BLaER1 treated with 17β-estradiol and CSF1 and Interleukin-3, amounts not matched to agents 10 nM and 100 nM (cell line): Measurements from ENCODE around the gene NEURL1.

Experiments used
- H3K27ac ChIP-seq, 11 experiments: shearing (Covaris generic); formaldehyde crosslinking; 2 replicates each; pipeline ENCODE4 v1.8.1; 2022
- H3K27me3 ChIP-seq, 11 experiments: shearing (Covaris generic); formaldehyde crosslinking; 2 replicates each; pipeline ENCODE4 v1.8.1; 2022
- H3K36me3 ChIP-seq, 11 experiments: shearing (Covaris generic); formaldehyde crosslinking; 2 replicates each; pipeline ENCODE4 v1.8.1; 2022
- H3K4me1 ChIP-seq, 10 experiments: shearing (Covaris generic); formaldehyde crosslinking; 2 replicates each; pipeline ENCODE4 v1.8.1; 2022
- H3K4me2 ChIP-seq, 11 experiments: shearing (Covaris generic); formaldehyde crosslinking; 2 replicates each; pipeline ENCODE4 v1.8.1; 2022
- H3K4me3 ChIP-seq, 10 experiments: shearing (Covaris generic); formaldehyde crosslinking; 2 replicates each; pipeline ENCODE4 v1.8.1; 2022
- H3K9ac ChIP-seq, 11 experiments: shearing (Covaris generic); formaldehyde crosslinking; 2 replicates each; pipeline ENCODE4 v1.8.1; 2022
- H3K9me3 ChIP-seq, 11 experiments: shearing (Covaris generic); formaldehyde crosslinking; replicated peaks in 1 of 11; 2 replicates each; pipeline ENCODE4 v1.8.1; 2022
- H4K20me1 ChIP-seq, 11 experiments: shearing (Covaris generic); formaldehyde crosslinking; 2 replicates each; pipeline ENCODE4 v1.8.1; 2022
- Cebpa-rat ChIP-seq, 11 experiments: shearing (Covaris generic); IDR thresholded peaks; 2 replicates each; pipeline ENCODE4 v1.8.1; 2022

Gene NEURL1

GRCh38 chr10:103493362-103493915 is at the start of gene NEURL1:
Gene NEURL1 (plus strand): TSS chr10:103493705. CDS start chr10:103494388, 683 bp downstream.
- Histone ChIP-seq H3K9ac (peak within 1 kb of the TSS; percentile 45 to 73 (median 63); a peak in 20 of 22 replicates), H3K4me3 (peak within 1 kb of the TSS; percentile 62 to 80 (median 70)), H3K4me1 (peaks cover 9 to 27% (median 21%) of the 10 kb centered on the region in 10 experiments; a peak in 17 of 20 replicates), H3K9me3 (no peaks in the 10 kb centered on the region), H3K27ac (no peak within 1 kb of the TSS), H3K36me3 (no peaks in the 10 kb centered on the region), H4K20me1 (peaks cover 0 to 23% (median 6%) of the 10 kb centered on the region in 11 experiments; a peak in 6 of 22 replicates), H3K27me3 (peaks cover 54 to 73% (median 66%) of the 10 kb centered on the region in 11 experiments), H3K4me2 (peak within 1 kb of the TSS; percentile 96 to 100 (median 99))
- TF ChIP-seq Cebpa-rat (IDR thresholded peaks at IDR 0.05), result no peak

- Histone ChIP-seq H3K4me1 (peaks cover 21 to 94% (median 31%) of the 10 kb centered on the region in 10 experiments), H3K36me3 (peaks cover 93 to 100% (median 100%) of the 10 kb centered on the region in 11 experiments), H3K9me3 (no peaks in the 10 kb centered on the region), H3K4me2 (no peak overlapping the region), H3K4me3 (no peak overlapping the region), H4K20me1 (peaks cover 3 to 100% (median 67%) of the 10 kb centered on the region in 11 experiments; a peak in 21 of 22 replicates), H3K9ac (no peak overlapping the region), H3K27ac (no peak overlapping the region), H3K27me3 (no peaks in the 10 kb centered on the region)
- TF ChIP-seq Cebpa-rat (IDR thresholded peaks at IDR 0.05), result no peak
These were observed 49.0 kb upstream of the NEURL1 start for GRCh38 chr10:103444478-103444877.

- H4K20me1 ChIP-seq, result peaks cover 3 to 100% (median 75%) of the 10 kb centered on the region in 11 experiments; a peak in 21 of 22 replicates
- no peaks in the 10 kb centered on the region for H3K27me3 ChIP-seq
- peaks cover 92 to 100% (median 97%) of the 10 kb centered on the region in 11 experiments for H3K36me3 ChIP-seq
- H3K9me3 ChIP-seq, result no peaks in the 10 kb centered on the region
- peak overlapping the region in 2 of 11 experiments; percentile 93 to 97; a peak in 5 of 22 replicates for H3K4me2 ChIP-seq
- H3K4me1 ChIP-seq, result peaks cover 30 to 99% (median 40%) of the 10 kb centered on the region in 10 experiments
- TF ChIP-seq Cebpa-rat (IDR thresholded peaks at IDR 0.05), result no peak
- no peak overlapping the region for H3K4me3 ChIP-seq
- H3K27ac ChIP-seq, result peak overlapping the region in 2 of 11 experiments; percentile 4 to 22; a peak in 2 of 22 replicates
- H3K9ac ChIP-seq, result peak overlapping the region in 2 of 11 experiments; percentile 11 to 61; a peak in 1 of 22 replicates
These were observed 48.1 kb upstream of the NEURL1 start for GRCh38 chr10:103445366-103445765.

- H3K9ac ChIP-seq, result peak overlapping the region in 4 of 11 experiments; percentile 13 to 61 (median 44); a peak in 6 of 22 replicates
- no peak for TF ChIP-seq Cebpa-rat (IDR thresholded peaks at IDR 0.05)
- no peaks in the 10 kb centered on the region for H3K27me3 ChIP-seq
- peaks cover 87 to 99% (median 91%) of the 10 kb centered on the region in 11 experiments for H3K36me3 ChIP-seq
- H3K4me2 ChIP-seq, result peak overlapping the region in 3 of 11 experiments; percentile 93 to 97 (median 96); a peak in 6 of 22 replicates
- peak overlapping the region in 2 of 11 experiments; percentile 22 to 25; a peak in 3 of 22 replicates for H3K27ac ChIP-seq
- no peaks in the 10 kb centered on the region for H3K9me3 ChIP-seq
- H4K20me1 ChIP-seq, result peaks cover 3 to 99% (median 71%) of the 10 kb centered on the region in 11 experiments; a peak in 21 of 22 replicates
- no peak overlapping the region for H3K4me3 ChIP-seq
- peaks cover 36 to 98% (median 46%) of the 10 kb centered on the region in 10 experiments for H3K4me1 ChIP-seq
These were observed 47.5 kb upstream of the NEURL1 start for GRCh38 chr10:103445767-103446567.

GRCh38 chr10:103447187-103447586 is 46.3 kb upstream of the NEURL1 start:
- Histone ChIP-seq H3K36me3 (peaks cover 74 to 86% (median 79%) of the 10 kb centered on the region in 11 experiments), H3K27me3 (no peaks in the 10 kb centered on the region), H4K20me1 (peaks cover 3 to 87% (median 71%) of the 10 kb centered on the region in 11 experiments; a peak in 21 of 22 replicates), H3K4me3 (peak overlapping the region in 2 of 10 experiments; percentile 76 to 94; a peak in 4 of 20 replicates), H3K9ac (peak overlapping the region in 2 of 11 experiments; percentile 61 to 79; a peak in 6 of 22 replicates), H3K4me1 (peaks cover 45 to 86% (median 52%) of the 10 kb centered on the region in 10 experiments), H3K4me2 (peak overlapping the region in 9 of 11 experiments; percentile 25 to 100 (median 94); a peak in 13 of 22 replicates), H3K9me3 (no peaks in the 10 kb centered on the region), H3K27ac (peak overlapping the region in 3 of 11 experiments; percentile 8 to 36 (median 10); a peak in 2 of 22 replicates)
- no peak for TF ChIP-seq Cebpa-rat (IDR thresholded peaks at IDR 0.05)

- Histone ChIP-seq H3K27ac (peak overlapping the region in 6 of 11 experiments; percentile 13 to 84 (median 48); a peak in 6 of 22 replicates), H3K4me1 (peaks cover 55 to 84% (median 66%) of the 10 kb centered on the region in 10 experiments), H3K36me3 (peaks cover 59 to 71% (median 64%) of the 10 kb centered on the region in 11 experiments), H3K27me3 (no peaks in the 10 kb centered on the region), H3K4me2 (peak overlapping the region; percentile 93 to 100 (median 97)), H3K9me3 (no peaks in the 10 kb centered on the region), H3K4me3 (peak overlapping the region in 7 of 10 experiments; percentile 76 to 94 (median 85); a peak in 12 of 20 replicates), H4K20me1 (peaks cover 3 to 71% (median 64%) of the 10 kb centered on the region in 11 experiments; a peak in 21 of 22 replicates), H3K9ac (peak overlapping the region in 8 of 11 experiments; percentile 4 to 86 (median 65); a peak in 9 of 22 replicates)
- no peak for TF ChIP-seq Cebpa-rat (IDR thresholded peaks at IDR 0.05)
These were observed 44.8 kb upstream of the NEURL1 start for GRCh38 chr10:103448746-103449145.

- peak overlapping the region in 9 of 11 experiments; percentile 26 to 84 (median 77); a peak in 14 of 22 replicates for H3K27ac ChIP-seq
- peaks cover 52 to 63% (median 56%) of the 10 kb centered on the region in 11 experiments for H3K36me3 ChIP-seq
- no peak for TF ChIP-seq Cebpa-rat (IDR thresholded peaks at IDR 0.05)
- peak overlapping the region; percentile 79 to 88 (median 83); a peak in 16 of 22 replicates for H3K9ac ChIP-seq
- H3K4me3 ChIP-seq, result peak overlapping the region in 9 of 10 experiments; percentile 73 to 94 (median 85); a peak in 16 of 20 replicates
- H3K4me2 ChIP-seq, result peak overlapping the region; percentile 93 to 100 (median 97)
- H3K27me3 ChIP-seq, result no peaks in the 10 kb centered on the region
- H3K4me1 ChIP-seq, result peaks cover 55 to 84% (median 71%) of the 10 kb centered on the region in 10 experiments
- peaks cover 3 to 64% (median 58%) of the 10 kb centered on the region in 11 experiments; a peak in 21 of 22 replicates for H4K20me1 ChIP-seq
- no peaks in the 10 kb centered on the region for H3K9me3 ChIP-seq
These were observed 44.0 kb upstream of the NEURL1 start for GRCh38 chr10:103449208-103450144.
